Measurements from ENCODE around the gene HDX.
"Not testable (repeated sequence)": the region's sequence is repeated elsewhere in the genome, so short reads cannot be mapped to it uniquely, and the experiment has no call there.

The HDX gene

DNA sequence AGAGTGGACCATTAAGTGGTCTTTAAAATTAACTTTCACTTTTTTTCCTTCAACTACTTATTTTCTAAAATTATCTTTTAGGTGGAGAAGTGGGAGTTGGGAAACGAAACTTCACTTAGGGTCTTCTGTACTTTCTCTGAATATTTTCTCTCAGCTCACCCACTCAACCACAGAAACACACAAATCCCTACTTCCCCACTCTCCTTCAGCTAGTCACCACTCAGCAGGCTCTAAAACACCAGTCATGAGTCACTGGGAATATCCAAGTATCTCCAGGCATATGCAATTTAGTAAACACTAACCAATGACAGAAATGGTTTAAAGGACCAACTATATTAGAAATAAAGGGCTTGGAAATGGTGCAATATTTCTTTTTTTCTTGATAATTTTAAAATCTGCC lies 161.3 kb downstream of the HDX start:
- in situ Hi-C loops (cut with MboI; ENCODE audit: low sequenced_read_pairs): no loop called here

GRCh38 chrX:84339507-84340364 lies 162.5 kb downstream of the HDX start:
- in situ Hi-C loops (cut with MboI; ENCODE audit: low sequenced_read_pairs): no loop called here

GRCh38 chrX:84336646-84337045 lies 165.6 kb downstream of the HDX start:
- in situ Hi-C loops (cut with MboI; ENCODE audit: low sequenced_read_pairs): no loop called here

DNA sequence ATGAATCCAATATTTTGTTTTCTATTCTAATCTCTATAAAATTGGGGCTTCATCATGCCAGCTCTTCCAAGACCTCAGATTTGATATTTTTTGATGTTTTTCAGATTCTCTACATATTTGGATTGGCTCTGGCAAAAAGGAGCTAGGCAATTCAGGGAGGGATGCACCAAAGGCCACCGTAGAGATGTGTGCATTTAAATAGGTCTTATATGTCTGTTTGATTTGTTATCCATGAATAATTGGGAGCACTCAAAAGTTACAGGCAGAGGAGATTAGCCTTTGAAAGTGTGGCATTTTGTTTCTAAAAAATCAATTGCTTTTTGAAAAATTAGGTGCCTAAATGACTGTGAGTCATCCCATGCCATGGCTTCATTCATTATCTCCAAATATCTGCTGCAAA lies 167.1 kb downstream of the HDX start:
- in situ Hi-C loops (cut with MboI; ENCODE audit: low sequenced_read_pairs): no loop called here

DNA sequence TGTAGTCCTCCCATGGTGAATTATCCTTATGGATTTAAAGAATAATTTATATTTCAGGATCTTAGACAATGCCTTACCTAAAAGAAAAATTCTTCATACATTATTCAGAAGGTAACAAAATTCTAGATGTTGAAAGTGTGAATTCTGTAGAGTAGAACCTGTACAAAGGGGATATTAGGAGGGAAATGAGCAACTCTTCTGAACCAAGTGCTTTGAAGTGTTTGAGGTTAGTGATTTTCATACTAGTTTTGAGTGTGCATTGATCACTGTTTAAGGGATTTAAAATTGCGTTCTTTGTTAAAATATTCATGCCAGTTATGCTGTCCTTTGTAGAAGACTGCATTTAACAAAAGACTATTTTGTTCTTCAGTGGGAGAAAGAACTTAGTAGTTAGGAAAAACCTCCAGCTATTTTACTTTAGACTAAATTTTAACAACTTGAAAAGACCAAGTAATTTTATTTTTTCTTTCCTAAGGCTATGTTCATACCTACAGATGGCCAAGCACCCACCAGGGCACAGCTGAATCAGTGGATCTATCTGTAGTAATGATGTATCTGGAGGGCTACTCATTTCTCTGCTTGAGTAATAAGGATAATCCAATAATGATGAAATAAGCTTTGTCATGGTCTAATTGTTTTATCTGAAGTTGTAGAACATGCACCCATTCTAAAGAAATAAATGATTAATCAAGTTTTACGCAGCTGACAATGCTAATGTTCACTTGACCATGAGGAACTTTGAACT lies 180.0 kb downstream of the HDX start:
- in situ Hi-C loops (cut with MboI; ENCODE audit: low sequenced_read_pairs): no loop called here

DNA sequence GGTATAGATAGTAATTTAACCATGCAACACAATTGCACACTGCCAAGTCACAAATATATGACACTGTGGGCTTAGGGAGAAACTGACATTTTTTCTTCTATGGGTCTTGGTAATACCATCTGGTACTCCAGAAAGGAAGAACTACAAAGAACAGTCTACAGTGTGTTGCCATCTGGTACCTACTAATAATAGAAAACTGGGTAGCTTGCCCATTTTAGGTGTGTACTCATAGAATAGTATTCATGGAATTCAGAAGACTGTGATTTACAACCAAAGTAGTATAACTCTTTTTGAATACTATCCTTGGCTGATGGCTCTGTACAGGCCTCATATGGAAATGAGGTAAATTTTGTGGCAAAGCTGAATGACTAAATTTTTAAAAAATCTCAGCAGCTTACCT lies 181.6 kb downstream of the HDX start:
- in situ Hi-C loops (cut with MboI; ENCODE audit: low sequenced_read_pairs): no loop called here

- in situ Hi-C loops (cut with MboI; ENCODE audit: low sequenced_read_pairs): no loop called here
Measured at GRCh38 chrX:84320023-84320422, 182.2 kb downstream of the HDX start.

DNA sequence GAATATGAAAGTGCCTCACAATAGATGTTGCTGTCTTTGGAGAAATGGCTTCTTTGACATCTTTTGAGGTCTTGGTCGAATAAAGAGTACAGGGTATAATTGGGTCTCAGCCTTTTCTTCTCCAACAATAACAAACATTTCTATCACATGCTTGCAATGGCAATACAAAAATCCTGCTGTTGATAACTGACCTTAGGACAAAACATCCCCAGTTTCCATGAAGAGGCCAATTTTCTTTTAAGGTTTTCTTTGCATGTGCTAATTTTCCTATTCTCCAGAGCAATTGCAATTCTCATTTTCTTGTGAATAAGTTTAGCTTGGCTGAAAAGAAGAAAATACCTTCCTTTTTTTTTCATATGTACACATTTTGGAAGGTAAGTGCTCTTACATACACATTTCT lies 183.6 kb downstream of the HDX start:
- in situ Hi-C loops (cut with MboI; ENCODE audit: low sequenced_read_pairs): no loop called here

DNA sequence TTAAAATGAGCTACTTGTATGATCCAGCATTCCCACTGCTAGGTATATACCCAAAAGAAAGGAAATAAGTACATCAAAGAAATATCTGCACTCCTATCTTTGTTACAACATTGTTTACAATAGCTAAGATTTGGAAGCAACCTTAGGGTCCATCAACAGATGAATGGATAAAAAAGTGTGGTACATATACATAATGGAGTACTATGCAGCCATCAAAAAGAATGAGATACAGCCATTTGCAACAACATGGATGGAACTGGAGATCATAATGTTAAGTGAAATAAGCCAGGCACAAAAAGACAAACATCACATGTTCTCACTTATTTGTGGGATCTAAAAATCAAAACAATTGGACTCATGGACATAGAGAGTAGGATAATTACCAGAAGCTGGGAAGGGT lies 186.3 kb downstream of the HDX start:
- in situ Hi-C loops (cut with MboI; ENCODE audit: low sequenced_read_pairs): not testable (repeated sequence)
